MM.1S (cell line): ENCODE data around the gene TSPAN19.

Experiments used
- CTCF ChIP-seq: fragments of 300-600 bp; sonication (generic); IDR thresholded peaks from 2 replicates; pipeline ENCODE4 v1.5.1; 2016; ENCODE audit warnings: antibody characterized with exemption, low read length, mixed read lengths
- EZH2phosphoT487 ChIP-seq: fragments of 300-600 bp; sonication (generic); IDR thresholded peaks from 2 replicates; pipeline ENCODE4 v1.6.1; 2018; ENCODE audit warnings: antibody characterized with exemption, low read length

GRCh38 chr12:84996759-84997158 lies 39.3 kb downstream of the TSPAN19 start:
- TF ChIP-seq EZH2phosphoT487 (no peak), CTCF (no peak)
